ENCODE results near the gene KCMF1. TPM values are rescaled to one million over a fixed set of nuclear protein-coding genes. Genes with fewer than 3 reads are reported as not detected.

Gene KCMF1
- total and polyA plus RNA-seq, 2 of the 13 experiments (the other 11 are each of a cell fraction or from before 2014, with no cell fraction given) = 62.1 to 116 TPM

DNA sequence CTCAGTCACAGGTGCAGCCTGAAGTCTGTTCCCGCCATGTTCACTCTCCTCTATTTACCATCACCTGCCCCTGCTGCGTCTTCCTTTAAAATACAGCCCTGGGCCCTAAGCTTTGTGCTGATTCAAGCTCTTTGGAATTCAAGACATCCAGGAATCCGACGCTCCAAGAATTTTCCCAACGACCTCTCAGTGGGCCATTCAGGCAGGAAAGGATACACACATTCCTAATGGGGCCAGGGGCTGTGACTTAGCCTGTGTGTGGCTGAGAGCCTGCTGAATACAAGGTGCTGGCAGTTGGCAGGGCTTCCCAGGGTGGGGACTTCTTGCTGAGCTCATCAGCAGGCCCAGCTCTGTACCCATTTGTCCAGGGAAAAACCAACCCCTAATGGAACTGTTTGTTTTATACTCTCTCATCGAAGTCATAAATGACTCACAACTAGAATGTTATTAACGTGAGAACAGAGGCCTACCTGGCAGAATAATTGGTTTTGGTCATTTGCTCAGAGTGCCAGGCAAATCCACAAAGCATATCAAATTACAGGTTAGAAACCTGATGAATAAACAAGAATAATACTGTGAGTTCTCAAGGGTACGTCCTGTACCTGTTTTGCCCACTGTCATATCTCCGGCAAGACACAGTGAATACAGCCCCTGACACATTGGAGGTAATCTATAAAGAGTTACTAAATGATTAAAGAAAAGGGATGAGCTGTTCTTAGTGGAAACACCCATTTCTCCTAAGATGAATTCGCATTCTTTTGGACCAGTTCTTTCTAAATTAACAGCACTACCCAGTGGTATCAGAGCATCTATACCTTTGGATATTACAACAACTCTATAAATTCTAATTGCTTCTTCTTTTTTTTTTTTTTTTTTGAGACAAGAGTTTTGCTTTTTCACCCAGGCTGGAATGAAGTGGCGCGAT is 12.6 kb upstream of the KCMF1 start (continued):
- TF ChIP-seq, protein P1, sequence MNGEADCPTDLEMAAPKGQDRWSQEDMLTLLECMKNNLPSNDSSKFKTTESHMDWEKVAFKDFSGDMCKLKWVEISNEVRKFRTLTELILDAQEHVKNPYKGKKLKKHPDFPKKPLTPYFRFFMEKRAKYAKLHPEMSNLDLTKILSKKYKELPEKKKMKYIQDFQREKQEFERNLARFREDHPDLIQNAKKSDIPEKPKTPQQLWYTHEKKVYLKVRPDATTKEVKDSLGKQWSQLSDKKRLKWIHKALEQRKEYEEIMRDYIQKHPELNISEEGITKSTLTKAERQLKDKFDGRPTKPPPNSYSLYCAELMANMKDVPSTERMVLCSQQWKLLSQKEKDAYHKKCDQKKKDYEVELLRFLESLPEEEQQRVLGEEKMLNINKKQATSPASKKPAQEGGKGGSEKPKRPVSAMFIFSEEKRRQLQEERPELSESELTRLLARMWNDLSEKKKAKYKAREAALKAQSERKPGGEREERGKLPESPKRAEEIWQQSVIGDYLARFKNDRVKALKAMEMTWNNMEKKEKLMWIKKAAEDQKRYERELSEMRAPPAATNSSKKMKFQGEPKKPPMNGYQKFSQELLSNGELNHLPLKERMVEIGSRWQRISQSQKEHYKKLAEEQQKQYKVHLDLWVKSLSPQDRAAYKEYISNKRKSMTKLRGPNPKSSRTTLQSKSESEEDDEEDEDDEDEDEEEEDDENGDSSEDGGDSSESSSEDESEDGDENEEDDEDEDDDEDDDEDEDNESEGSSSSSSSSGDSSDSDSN (CRISPR knock-in tag; IDR thresholded peaks at IDR 0.05) = no peak
- TF ChIP-seq EP300 (IDR thresholded peaks at IDR 0.05; ENCODE audit: low read depth in 2 of 2, low read length in 2 of 2) (no peak), EP300 (CRISPR knock-in tag; IDR thresholded peaks at IDR 0.05; ENCODE audit: borderline replicate concordance) (peak; percentile 15; the same call in 1 of the 2 replicates), CBX2 (IDR thresholded peaks at IDR 0.05; ENCODE audit: low read depth, low read length) (no peak), CBX2 (CRISPR knock-in tag; IDR thresholded peaks at IDR 0.05; ENCODE audit: low read depth) (no peak), ZNF747 (CRISPR knock-in tag; IDR thresholded peaks at IDR 0.05; ENCODE audit: borderline replicate concordance) (no peak), MAFK (conservative IDR thresholded peaks at IDR 0.05 in 1 of 2, IDR thresholded peaks at IDR 0.05 in 1 of 2; ENCODE audit: low read length in 2 of 2) (peak; percentile 44 to 66), ZNF570 (CRISPR knock-in tag; IDR thresholded peaks at IDR 0.05; ENCODE audit: borderline replicate concordance) (no peak)
- TF ChIP-seq, protein P2, sequence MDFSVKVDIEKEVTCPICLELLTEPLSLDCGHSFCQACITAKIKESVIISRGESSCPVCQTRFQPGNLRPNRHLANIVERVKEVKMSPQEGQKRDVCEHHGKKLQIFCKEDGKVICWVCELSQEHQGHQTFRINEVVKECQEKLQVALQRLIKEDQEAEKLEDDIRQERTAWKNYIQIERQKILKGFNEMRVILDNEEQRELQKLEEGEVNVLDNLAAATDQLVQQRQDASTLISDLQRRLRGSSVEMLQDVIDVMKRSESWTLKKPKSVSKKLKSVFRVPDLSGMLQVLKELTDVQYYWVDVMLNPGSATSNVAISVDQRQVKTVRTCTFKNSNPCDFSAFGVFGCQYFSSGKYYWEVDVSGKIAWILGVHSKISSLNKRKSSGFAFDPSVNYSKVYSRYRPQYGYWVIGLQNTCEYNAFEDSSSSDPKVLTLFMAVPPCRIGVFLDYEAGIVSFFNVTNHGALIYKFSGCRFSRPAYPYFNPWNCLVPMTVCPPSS (IDR thresholded peaks at IDR 0.05) = no peak
